Measurements from ENCODE around the gene DOCK3.
A peak's percentile ranks its signal among the peaks of the same experiment; 100 is the strongest.
"Not testable (repeated sequence)": the region's sequence is repeated elsewhere in the genome, so short reads cannot be mapped to it uniquely, and the experiment has no call there.

DOCK3 gene

DNA sequence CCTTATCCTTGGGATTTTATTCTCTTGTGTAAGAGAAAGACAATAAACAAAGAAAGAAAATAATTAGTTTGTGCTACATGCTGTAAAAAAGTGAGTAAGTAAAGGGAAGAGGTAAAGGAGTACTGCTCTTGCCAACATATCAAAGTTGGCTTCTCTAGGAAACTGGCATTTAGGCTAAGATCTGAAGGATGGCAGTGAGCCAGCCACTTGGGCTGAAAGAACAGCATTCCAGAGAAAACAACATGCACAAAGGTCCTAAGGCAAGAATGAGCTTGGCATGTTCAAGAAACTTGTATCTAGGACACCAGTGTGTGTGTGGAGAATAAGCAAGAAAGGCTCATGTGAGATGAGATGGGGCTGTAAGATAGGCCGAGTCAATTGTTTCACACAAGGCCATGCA lies 464.9 kb downstream of the DOCK3 start:
- DNase-seq, result no peak

DNA sequence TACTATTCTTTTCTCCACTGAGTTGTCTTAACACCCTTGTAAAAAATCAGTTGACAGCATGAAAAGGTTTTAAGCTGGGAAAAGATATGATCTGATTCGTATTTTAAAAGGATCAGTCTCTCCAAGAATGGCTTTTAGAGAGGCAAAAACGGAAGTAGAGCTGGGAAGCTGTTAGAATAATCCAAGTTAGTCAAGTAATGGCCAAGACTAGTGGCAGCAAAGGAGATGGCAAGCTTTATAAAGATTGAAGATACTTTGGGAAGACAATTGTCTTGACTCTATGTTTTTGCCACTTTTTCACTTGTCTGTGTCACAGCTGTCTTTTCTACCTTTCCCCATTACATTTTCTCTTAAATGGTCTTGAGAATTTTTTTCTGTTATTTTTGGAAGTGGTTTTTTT lies 466.8 kb downstream of the DOCK3 start:
- DNase-seq, result no peak

GRCh38 chr3:51145811-51146585 lies 471.3 kb downstream of the DOCK3 start:
- peak; percentile 4 for DNase-seq

- no peak for DNase-seq
Measured at GRCh38 chr3:51146781-51147180, 472.1 kb downstream of the DOCK3 start.

- DNase-seq, result no peak
Measured at GRCh38 chr3:51156147-51156546, 481.4 kb downstream of the DOCK3 start.

DNA sequence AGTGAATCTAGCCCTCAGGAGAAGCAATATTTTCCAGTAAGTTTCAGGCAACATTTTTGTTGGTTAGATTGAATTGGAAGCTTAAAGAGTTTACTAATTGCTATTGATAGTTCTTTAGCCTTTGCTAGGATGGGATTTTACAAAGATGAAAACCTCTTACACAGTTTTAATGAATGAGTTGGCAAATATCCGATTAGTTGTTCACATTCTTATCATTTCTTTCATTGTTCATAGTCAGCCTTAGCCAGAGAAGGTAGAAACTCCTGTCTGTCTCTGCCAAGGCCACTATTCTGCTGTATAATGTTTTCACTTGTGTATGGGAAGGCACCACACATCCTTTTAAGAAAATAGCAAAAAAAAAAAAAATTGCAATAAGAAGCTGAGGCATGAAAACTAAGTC lies 488.3 kb downstream of the DOCK3 start:
- no peak for DNase-seq

- no peak for DNase-seq
Measured at GRCh38 chr3:51173518-51174271, 499.0 kb downstream of the DOCK3 start.

DNA sequence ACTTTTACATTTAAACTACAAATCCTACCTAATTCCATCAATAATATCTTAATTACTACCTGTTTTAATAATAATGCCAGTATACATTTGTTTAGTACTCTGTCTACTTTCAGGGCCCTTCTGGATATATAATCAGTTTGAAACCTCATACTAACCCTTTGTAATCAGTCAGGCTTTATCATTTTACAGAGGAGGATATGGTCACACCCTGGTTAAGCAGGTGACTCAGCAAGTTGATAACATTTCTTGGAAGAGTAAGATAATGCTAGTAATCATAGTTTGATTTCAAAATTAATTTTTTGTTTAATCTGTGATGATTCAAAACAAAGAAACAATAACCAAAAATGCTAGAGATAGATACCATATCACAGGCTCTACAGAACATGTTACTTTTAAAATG lies 502.2 kb downstream of the DOCK3 start:
- no peak for DNase-seq

GRCh38 chr3:51186446-51186845 lies 511.7 kb downstream of the DOCK3 start:
- DNase-seq, result not testable (repeated sequence)

DNA sequence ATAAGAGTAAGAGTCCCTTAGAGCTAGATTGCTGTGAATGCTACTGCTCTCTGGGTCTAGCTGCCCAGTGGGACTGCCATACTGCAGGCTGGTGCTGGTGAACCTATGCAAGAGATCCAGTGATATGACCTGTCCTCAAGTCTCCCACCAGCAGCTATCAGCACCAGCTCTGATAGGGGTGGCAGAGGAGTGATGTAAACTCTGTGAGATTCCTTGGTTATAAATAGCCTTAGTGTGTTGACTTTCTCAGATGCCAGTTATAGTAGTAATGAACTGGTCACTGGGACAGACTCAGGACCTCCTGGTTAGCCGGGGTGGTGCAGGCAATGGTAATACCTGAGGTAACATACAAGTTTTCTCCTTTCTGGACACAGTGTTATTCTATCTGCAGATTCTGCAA lies 515.5 kb downstream of the DOCK3 start:
- DNase-seq, result no peak

DNA sequence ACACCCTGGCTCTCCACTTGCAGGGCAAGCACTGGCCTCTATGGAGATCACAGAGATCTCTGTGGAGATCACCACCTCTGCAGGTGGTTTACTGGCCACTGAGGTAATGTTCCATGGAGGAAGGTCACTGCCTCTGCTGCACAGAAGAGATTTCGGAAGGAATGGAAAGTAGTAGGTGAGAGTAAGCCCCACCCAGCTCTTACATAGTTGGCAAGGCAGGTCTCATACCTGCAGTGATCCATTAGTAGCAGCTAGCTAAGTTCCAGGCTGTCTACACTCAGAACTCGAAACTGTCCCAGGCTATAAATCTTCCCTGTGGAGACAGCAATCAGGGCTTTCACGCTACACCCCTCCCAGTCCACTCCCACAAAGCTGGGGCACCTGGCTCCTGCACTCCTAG lies 516.1 kb downstream of the DOCK3 start:
- no peak for DNase-seq

DNA sequence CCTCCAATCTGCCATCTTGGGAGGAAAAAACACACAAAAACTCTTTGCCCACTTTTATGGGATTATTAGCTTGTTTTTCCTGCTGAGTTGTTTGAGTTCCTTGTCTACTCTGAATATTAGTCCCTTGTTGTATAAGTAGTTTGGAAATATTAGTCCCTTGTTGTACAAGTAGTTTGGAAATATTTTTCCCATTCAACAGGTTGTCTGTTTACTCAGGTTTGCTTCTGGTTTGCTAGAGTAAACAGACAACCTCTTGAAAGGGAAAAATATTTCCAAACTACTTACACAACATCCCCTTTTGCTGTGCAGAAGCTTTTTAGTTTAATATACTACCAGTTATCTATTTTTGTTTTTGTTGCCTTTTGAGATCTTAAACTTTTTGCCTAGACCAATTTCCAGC lies 517.0 kb downstream of the DOCK3 start:
- DNase-seq, result no peak

GRCh38 chr3:51198477-51198876 lies 523.8 kb downstream of the DOCK3 start:
- no peak for DNase-seq

- not testable (repeated sequence) for DNase-seq
Measured at GRCh38 chr3:51199296-51199695, 524.6 kb downstream of the DOCK3 start.

DNA sequence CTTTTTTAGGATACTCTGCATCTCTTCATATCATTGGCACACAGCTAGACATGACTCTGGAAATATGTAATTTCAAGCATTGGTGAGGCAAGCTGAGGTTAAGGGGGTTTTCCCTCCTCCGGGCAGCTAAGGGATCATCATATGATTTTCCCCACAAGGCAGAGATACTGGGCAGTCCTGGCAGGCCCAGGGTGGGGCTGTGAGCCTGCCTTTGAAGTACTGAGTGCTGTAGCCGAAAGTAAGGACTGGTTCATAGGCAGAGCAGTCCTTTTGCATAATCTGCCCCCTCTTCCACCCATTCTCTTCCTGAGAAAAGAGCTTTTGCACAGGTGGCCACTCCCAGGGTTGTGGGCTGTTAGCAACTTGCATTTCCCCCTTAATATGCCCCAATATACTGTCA lies 541.6 kb downstream of the DOCK3 start:
- no peak for DNase-seq

DNA sequence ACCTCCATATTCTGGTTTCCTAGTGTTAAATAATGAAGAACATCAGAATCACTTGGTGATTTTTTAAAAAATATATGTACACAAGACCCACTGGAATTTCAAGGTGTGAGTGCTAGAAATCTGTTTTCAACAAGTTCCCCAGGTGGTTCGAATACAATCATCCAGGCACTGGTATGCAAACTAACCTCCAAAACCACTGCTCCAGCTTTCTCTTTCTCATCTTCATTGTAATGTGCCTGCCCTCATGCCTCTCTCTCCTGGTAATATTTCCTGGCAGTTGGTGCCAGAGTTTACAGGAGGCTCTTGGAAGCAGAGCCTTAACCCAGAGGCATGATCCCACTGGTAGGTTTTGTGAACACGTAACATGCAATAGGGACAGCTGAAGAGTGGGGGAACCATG lies 547.2 kb downstream of the DOCK3 start:
- DNase-seq, result no peak

GRCh38 chr3:51224283-51224682 lies 549.6 kb downstream of the DOCK3 start:
- DNase-seq, result no peak

DNA sequence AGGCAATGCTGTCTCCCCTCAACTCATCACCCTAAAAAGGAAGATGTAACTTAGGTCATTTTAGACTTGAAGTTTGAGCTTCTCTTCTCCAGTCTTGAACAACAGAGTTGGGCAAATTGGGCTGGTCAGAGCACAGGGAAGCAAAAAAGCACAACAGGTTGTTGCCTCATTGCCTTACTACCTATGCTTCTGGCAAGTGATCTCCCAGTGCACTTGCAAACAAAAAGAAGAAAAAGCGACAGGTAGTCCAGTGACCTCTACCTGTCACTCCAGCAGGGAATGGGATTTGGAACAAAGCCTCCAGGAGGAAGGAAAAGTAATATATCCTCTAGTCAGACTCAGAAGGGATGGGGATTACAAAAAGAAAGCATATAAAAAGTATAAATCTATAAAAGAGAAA lies 550.1 kb downstream of the DOCK3 start:
- no peak for DNase-seq

DNA sequence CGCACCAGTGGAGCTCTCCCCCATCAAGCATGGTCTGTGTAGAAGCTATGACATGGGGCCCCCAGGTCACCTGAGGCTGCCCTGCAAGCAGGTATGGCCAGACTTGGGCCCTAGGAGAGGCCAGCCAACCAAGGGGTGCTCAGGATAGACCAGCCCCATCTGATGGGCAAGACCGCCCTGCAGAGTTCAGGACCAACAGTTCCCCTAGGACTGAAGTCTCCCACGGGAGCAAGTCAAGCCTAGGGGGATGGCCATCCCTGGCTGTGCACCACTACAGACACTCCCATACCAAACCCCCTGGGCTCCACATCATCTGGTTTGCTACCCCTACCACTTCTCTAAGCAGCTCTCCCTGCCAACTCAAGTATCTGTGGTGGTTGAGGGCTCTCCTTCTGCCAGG lies 568.2 kb downstream of the DOCK3 start:
- DNase-seq, result no peak

DNA sequence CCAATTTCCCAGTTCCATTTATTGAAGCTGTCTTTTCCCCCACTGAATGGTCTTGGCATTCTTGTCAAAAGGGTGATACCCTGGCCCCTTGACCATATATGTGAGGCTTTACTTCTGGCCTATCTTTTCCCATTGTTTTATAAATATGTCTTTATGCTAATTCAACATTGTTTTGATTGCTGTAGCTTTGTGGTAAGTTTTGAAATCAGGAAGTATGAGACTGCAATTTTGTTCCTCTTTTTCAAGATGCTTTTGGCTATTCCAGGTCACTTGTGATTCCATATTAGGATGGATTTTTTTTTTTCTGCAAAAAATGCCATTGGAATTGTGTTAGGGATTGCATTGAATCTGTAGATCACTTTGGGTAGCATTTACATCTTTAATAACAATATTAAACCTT lies 569.2 kb downstream of the DOCK3 start:
- DNase-seq, result no peak

DNA sequence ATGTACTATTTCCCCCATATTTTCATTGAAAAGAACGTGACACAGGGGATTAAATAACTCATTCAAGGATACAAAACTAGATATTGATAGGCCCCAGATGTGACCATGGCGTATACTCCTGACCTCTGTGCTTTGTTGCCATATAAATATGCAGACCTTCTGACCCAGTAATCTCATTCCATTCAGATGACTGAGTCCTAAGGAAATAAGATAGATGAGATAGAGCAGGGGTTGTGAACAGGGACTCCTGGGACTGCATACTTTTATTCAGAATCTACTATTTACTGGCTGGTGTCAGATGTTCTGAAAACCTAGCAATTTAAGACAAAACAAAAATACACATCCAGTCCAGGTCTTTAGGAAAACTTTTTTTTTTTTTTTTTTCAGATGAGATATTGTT lies 571.1 kb downstream of the DOCK3 start:
- DNase-seq, result no peak

DNA sequence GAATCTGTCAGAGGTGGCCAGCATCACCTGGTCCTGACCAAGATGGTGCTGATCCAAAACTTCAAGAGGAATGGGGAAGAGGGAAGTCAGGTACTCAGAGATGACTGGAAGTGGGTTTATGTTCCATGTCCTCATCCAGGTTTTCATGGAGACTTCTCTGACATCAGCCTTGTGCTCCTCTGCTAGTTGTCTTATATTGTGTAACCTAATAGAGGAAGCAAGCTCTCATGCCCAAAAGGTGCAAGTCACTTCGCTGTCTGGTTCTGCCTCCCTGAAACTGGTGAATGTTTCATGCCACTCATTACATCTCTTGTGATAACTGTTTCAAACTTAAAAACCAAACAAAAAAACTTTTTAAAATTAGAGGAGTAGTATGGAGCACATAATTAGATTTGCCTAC lies 583.1 kb downstream of the DOCK3 start:
- no peak for DNase-seq

GRCh38 chr3:51264166-51264565 lies 589.4 kb downstream of the DOCK3 start:
- DNase-seq, result not testable (repeated sequence)

GRCh38 chr3:51268132-51268531 lies 593.4 kb downstream of the DOCK3 start:
- no peak for DNase-seq

- DNase-seq, result no peak
Measured at GRCh38 chr3:51269466-51269865, 594.7 kb downstream of the DOCK3 start.

Data from NCI-H146 (cell line).